GM18526 (cell line): ENCODE results near the gene SPIRE1.

Source experiments
- POLR2A ChIP-seq: IDR thresholded peaks from 3 replicates; pipeline ENCODE4 v1.6.1; 2011; ENCODE audit not compliant: insufficient read length; ENCODE audit errors: extremely low read depth

The SPIRE1 gene

GRCh38 chr18:12657684-12658425, at the start of gene SPIRE1:
Gene SPIRE1, minus strand, starts transcription at chr18:12658107. Its CDS starts 241 bp downstream, at chr18:12657866.
- TF ChIP-seq POLR2A, result no peak

- no peak for TF ChIP-seq POLR2A
Measured at GRCh38 chr18:12703664-12704063, 45.8 kb upstream of the SPIRE1 start.

DNA sequence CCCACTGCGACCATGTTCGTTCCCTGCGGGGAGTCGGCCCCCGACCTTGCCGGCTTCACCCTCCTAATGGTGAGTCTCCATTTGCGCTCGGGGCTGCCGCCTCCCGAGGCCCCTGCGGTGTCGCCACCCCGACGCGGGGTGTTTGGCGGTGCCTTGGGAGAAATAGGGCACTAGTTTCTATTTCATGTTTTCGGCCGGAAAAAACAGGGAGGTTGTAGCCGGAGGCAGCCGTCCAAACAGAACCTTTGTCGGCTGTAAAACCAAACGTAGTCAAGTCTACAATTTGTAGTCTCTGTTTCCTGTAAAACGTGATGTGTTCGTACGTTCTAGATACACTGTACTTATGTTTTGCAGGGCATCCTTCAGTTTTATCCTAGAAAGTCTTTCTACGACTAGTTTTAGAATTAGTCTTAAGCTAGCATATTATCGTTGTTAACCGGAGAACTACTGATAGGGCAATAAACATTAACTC, 45.2 kb upstream of the SPIRE1 start:
- TF ChIP-seq POLR2A, result no peak

GRCh38 chr18:12702221-12703095, 44.6 kb upstream of the SPIRE1 start, which contains the start of the genes CEP76 and PSMG2:
Gene CEP76, minus strand, starts transcription at chr18:12702723. Its CDS starts 175 bp downstream, at chr18:12702548.
Gene PSMG2, plus strand, starts transcription at chr18:12703042. Its CDS starts 66 bp downstream, at chr18:12703108.
- peak; percentile 78 for TF ChIP-seq POLR2A

DNA sequence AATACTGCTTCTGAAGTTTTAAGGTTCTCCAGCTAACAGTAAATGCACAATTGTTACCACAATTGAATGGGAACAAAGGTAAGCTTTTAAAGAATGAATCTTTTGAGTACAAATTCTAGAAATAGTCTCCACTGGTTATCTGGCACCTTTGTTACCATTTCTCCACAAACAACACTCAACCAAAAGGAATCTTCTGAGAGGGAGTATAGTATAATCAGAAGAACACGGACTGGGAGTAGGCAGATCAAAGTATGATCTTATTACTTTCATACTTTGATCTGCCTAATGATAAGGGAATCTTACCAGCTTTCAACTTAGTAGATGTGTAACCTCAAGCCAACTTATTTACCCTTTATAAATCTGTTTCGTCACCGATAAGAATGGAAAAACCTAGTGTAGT, 43.3 kb upstream of the SPIRE1 start:
- no peak for TF ChIP-seq POLR2A

- no peak for TF ChIP-seq POLR2A
Measured at GRCh38 chr18:12699747-12700146, 41.8 kb upstream of the SPIRE1 start.

GRCh38 chr18:12694032-12694431, 36.1 kb upstream of the SPIRE1 start:
- TF ChIP-seq POLR2A, result no peak

GRCh38 chr18:12692206-12692605, 34.3 kb upstream of the SPIRE1 start:
- TF ChIP-seq POLR2A, result no peak

DNA sequence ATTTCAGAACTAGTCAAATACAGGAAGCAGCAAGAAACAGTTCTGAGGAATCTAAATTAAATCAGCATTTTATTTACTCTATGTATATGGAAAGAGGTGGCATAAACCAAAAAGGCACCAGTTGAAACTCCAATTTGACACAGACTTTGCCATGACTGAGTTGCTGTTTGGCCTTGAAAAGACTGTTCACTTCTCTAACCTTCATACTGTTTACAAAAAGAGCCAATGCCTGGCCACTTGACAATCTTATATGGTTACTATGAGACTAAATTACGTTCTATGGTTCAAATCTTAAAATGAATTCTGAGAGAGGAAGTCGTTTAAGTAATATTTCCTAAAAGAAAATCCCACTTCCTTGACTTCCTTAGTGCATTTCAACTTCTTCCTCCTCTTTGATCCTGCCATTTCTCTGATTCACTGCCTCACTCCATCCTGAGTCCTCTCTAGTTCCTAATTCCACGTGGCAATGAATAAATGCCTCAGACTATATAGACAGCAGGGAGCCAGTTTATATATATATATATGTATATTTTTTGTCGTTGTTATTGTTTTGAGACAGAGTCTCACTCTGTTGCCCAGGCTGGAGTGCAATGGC, 31.4 kb upstream of the SPIRE1 start:
- TF ChIP-seq POLR2A, result no peak

- no peak for TF ChIP-seq POLR2A
Measured at GRCh38 chr18:12686100-12686499, 28.2 kb upstream of the SPIRE1 start.

DNA sequence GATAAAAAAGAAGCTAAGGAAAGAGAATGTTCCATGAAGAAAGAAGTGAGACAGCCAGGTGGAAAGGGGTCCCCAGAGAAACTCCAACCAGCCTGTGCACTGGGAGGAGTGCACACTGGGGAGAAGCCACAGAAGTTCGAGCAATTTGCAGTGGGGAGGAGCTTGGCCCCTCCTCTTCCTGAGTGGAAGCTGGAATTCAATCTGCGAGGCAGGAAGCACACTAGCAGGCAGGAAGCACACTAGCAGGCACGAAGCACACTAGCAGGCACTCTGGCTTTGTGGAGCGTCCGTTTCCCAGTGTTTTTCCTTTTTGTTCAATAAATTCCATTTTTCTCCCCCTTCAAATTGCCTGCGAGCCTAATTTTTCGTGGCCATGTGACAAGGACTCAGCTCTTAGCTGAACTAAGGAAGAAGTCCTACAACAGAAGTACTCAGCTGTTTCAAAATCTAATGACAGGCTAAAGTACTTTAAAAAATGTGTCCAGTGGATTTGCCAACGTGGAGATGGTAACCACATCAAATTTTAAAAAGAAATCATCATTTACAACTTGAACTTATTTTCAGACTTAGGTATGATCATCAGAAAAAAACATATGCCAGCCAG, 21.4 kb upstream of the SPIRE1 start:
- TF ChIP-seq POLR2A, result no peak

DNA sequence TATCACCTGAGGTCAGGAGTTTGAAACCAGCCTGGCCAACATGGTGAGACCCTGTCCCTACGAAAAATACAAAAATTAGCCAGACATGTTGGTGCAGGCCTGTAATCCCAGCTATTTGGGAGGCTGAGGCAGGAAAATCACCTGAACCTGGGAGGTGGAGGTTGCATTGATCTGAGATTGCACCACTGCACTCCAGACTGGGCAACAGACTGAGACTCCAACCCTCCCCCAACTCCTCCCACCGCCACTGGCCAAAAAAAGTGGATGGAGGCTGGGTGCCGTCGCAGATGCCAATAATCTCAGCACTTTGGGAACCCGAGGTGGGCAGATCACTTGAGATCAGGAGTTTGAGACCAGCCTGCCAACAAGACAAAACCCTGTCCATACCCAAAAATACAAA, 10.1 kb upstream of the SPIRE1 start:
- TF ChIP-seq POLR2A, result no peak

GRCh38 chr18:12659904-12660605, 2.1 kb upstream of the SPIRE1 start:
- TF ChIP-seq POLR2A, result no peak

DNA sequence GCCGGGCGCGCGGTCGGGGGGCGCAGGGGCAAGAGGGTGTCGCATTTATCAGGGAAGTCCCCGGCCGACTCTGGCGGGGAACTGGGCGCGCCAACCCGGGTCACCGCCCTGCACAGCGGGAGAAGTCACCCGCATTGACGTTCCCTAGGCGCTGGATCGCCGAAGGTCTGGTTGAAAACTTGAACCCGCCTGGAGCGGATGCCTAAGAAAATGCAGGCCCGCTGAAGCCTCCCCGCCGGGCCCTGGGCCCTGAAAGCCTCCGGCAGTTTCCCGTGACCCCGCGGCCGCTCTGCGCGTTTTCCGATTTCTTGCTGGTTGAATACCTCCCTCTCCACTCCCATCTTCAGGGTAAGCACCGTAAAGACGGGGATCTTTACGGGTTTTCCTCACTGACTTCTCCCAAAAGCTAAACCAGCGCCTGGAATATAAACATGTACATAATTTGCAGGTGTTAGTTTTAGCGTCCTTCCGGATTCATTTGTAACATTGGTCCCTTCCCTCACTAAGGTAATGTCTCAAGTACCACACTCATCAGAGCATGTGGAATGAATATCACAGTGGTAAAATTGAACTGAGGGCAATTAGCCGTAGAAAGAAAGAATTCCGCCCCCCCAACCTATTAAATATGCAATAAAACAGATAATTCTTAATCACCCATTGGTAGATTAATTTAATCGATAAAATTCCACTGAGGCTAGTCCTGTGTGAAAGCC, 675 bp upstream of the SPIRE1 start:
- TF ChIP-seq POLR2A, result no peak
